HUES6 (cell line): ENCODE results near the gene SPRING1.

Source experiments
- H3K27ac ChIP-seq: 2 replicates; pipeline ENCODE4 v1.7.0; 2013; ENCODE audit warnings: low read depth, mild to moderate bottlenecking, low read length, inconsistent platforms
- H3K27me3 ChIP-seq: 2 replicates; pipeline ENCODE4 v1.6.1; 2013; ENCODE audit warnings: low read length; ENCODE audit not compliant: control insufficient read depth, insufficient read depth
- H3K36me3 ChIP-seq: 2 replicates; pipeline ENCODE4 v1.6.1; 2013; ENCODE audit warnings: low read length; ENCODE audit not compliant: control insufficient read depth, insufficient read depth
- H3K4me1 ChIP-seq: 2 replicates; pipeline ENCODE4 v1.6.1; 2013; ENCODE audit warnings: low read length; ENCODE audit not compliant: control insufficient read depth, insufficient read depth
- H3K4me3 ChIP-seq: 2 replicates; pipeline ENCODE4 v1.5.1; 2013; ENCODE audit warnings: low read depth, low read length
- H3K9ac ChIP-seq: one replicate; pipeline ENCODE4 v1.6.1; 2013; ENCODE audit warnings: mild to moderate bottlenecking, low read length
- H3K9me3 ChIP-seq: 2 replicates; pipeline ENCODE4 v1.6.1; 2013; ENCODE audit warnings: low read depth, low read length; ENCODE audit not compliant: control insufficient read depth, insufficient read depth

Gene SPRING1

DNA sequence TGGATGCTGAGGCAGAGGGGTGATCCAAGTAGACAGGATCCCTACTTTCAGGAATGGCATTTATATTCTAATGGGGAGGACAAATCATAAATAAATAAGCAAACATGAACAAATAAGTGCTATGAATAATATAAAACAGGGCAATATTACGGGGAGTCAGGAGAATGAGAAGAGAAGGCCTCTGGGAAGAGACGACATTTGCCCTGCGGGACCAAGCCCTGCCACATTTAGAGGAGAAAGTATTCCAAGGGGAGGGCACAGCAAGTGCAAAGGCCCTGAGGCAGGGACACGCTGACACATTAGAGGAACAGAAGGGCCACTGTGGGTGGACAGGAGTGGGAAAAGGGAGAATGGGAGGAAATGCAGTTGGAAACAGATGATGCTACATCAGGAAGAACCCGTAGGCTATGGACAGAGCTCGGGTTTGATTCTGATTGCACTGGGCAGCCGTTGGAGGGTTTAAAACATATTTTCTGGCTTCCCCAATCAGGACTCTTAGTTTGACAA is 1.6 kb upstream of the SPRING1 start:
- 0 out of 2 replicates have a peak overlapping the region, but pooled peaks have one; percentile 77 for H3K4me3 ChIP-seq
- no peak overlapping the region for H3K9ac ChIP-seq
- H3K27me3 ChIP-seq, result no peaks in the 10 kb centered on the region
- H3K4me1 ChIP-seq, result peaks cover 10% of the 10 kb centered on the region; the same call in 1 of the 2 replicates
- H3K27ac ChIP-seq, result no peak overlapping the region
- H3K9me3 ChIP-seq, result no peaks in the 10 kb centered on the region
- peaks cover 33% of the 10 kb centered on the region for H3K36me3 ChIP-seq

GRCh38 chr12:116736962-116737773 is 701 bp downstream of the SPRING1 start:
- Histone ChIP-seq H3K27me3 (no peaks in the 10 kb centered on the region), H3K4me1 (peaks cover 10% of the 10 kb centered on the region; the same call in 1 of the 2 replicates), H3K36me3 (peaks cover 31% of the 10 kb centered on the region), H3K4me3 (peak overlapping the region; percentile 77), H3K9me3 (no peaks in the 10 kb centered on the region), H3K27ac (no peak overlapping the region), H3K9ac (peak overlapping the region; percentile 90)

DNA sequence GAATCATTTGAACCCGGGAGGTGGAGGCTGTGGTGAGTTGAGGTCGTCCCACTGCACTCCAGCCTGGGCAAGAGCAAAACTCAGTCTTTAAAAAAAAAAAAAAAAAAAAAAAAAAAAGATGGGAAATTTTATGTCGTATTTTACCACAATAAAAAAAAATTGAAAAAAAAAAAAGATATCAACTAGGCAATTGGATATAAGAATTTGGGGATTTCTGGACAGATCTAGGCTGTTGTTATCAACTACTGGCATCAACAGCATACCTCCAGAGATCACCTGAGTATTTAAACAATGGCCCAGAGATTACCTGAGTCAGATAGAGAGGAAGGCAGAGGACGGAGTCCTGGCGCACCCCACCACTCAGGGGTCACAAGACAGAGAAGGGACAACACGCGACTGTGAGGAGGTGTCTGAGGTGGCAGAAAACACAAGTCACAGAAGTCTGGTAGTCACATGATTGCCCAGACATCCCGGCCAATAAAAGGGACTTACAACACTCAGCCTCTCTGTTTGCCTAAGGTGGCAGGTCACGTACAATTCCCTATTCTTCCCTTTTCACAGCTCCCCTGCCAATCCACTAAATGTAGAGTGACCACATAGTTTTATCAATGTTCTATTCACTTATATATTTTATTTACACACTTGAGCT is 1.8 kb downstream of the SPRING1 start:
- H3K9me3 ChIP-seq, result no peaks in the 10 kb centered on the region
- H3K9ac ChIP-seq, result no peak overlapping the region
- H3K4me3 ChIP-seq, result peak overlapping the region; percentile 77; the same call in 1 of the 2 replicates
- peaks cover 10% of the 10 kb centered on the region; the same call in 1 of the 2 replicates for H3K4me1 ChIP-seq
- H3K27me3 ChIP-seq, result no peaks in the 10 kb centered on the region
- peaks cover 26% of the 10 kb centered on the region for H3K36me3 ChIP-seq
- no peak overlapping the region for H3K27ac ChIP-seq

- peaks cover 18% of the 10 kb centered on the region for H3K36me3 ChIP-seq
- H3K9me3 ChIP-seq, result no peaks in the 10 kb centered on the region
- peaks cover 10% of the 10 kb centered on the region; the same call in 1 of the 2 replicates for H3K4me1 ChIP-seq
- H3K4me3 ChIP-seq, result no peak overlapping the region
- H3K27me3 ChIP-seq, result no peaks in the 10 kb centered on the region
- no peak overlapping the region for H3K9ac ChIP-seq
- no peak overlapping the region for H3K27ac ChIP-seq
Observed at GRCh38 chr12:116735084-116735483, 2.8 kb downstream of the SPRING1 start.

DNA sequence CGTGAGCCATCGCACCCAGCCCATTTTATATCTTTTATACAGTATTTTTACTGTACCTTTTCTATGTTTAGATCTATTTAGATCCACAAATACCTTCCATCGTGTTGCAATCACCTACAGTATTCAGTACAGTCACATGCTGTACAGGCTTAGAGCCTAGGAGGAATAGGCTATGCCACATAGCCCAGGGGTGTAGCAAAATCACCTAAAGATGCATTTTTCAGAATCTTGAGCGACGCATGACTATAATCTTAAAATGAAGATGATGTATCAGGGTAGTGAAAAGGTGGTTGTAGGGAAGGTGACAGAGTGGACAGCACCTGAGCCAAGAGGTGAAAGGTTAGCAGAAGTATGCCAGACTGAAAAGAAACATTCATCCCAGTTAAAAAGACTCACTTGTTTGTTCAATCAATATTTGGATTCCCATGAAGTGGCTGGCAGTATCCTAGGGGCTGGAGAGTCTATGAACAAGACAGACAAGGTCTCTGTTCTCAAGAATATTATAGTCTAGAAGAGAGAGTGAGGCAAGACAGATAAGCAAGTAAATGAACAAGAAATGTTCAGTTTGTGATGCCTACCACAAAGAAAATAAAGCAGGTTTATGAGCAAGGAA is 3.6 kb downstream of the SPRING1 start:
- peaks cover 18% of the 10 kb centered on the region for H3K36me3 ChIP-seq
- no peaks in the 10 kb centered on the region for H3K9me3 ChIP-seq
- no peak overlapping the region for H3K9ac ChIP-seq
- no peaks in the 10 kb centered on the region for H3K27me3 ChIP-seq
- H3K4me1 ChIP-seq, result peaks cover 10% of the 10 kb centered on the region; the same call in 1 of the 2 replicates
- H3K4me3 ChIP-seq, result no peak overlapping the region
- H3K27ac ChIP-seq, result no peak overlapping the region

DNA sequence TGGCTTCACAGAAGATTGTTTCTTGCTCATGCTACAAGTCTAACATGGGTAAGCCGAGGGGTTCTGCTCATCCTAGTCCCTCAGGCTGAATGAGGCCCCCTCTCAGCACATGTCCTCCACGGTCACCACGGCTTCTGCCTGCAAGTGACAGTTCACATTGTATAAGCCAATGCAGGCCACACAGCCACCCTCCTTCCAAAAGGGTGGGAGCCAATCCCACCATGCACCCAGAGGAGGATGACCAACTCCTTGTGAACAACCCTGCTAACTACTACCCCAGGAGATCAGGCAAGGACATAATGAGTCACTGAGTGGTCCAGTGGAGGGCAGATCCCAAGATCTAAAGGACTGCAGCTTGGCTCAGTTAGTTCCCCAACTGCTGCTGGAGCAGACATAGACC is 6.1 kb downstream of the SPRING1 start:
- no peak overlapping the region for H3K27ac ChIP-seq
- H3K4me1 ChIP-seq, result peaks cover 12% of the 10 kb centered on the region
- H3K27me3 ChIP-seq, result no peaks in the 10 kb centered on the region
- no peak overlapping the region for H3K4me3 ChIP-seq
- H3K9ac ChIP-seq, result no peak overlapping the region
- peaks cover 18% of the 10 kb centered on the region for H3K36me3 ChIP-seq
- no peaks in the 10 kb centered on the region for H3K9me3 ChIP-seq

GRCh38 chr12:116727891-116728290 is 10.0 kb downstream of the SPRING1 start:
- no peaks in the 10 kb centered on the region for H3K27me3 ChIP-seq
- H3K9me3 ChIP-seq, result no peaks in the 10 kb centered on the region
- H3K36me3 ChIP-seq, result peaks cover 5% of the 10 kb centered on the region; the same call in 1 of the 2 replicates
- no peak overlapping the region for H3K9ac ChIP-seq
- no peak overlapping the region for H3K4me3 ChIP-seq
- peaks cover 7% of the 10 kb centered on the region; the same call in 1 of the 2 replicates for H3K4me1 ChIP-seq
- no peak overlapping the region for H3K27ac ChIP-seq

DNA sequence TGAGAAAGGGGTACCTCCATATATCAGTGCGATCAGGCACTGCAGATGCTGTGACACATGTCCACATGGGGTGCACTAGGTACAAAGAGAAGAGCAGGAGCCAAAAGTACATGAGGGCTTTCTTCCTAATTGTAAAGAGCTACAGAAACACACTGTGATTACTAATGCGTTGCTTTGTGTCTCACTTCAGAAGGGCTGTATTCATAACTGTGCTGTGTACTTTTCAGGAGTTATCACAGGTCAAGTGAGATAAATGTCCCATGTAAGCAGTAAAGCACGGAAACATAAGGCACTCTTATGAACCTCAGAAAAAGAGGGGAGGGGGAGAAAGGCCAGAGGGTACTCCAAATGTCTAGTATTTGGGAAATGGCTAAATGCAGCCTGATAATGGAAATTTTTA is 10.6 kb downstream of the SPRING1 start:
- no peak overlapping the region for H3K27ac ChIP-seq
- H3K9ac ChIP-seq, result no peak overlapping the region

DNA sequence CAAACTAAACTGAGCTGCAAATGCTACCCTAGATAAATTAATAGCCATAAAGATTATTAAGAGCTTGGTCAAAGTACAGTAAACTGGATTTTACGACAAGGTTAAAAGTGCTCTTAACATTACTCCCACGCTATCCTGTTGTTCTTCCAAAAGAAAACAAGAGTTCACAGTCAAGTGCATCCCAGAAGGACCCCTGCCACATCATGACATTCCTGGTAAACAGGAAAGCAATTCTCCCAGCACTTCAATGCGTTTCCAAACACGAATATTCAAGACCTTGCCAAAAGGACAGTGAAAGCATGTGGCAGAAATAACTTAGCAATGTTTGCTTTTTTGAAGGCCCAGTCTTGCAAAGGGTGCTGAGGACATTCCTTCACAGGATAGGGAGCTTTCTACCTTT is 11.2 kb downstream of the SPRING1 start:
- H3K4me3 ChIP-seq, result no peak overlapping the region
- no peaks in the 10 kb centered on the region for H3K9me3 ChIP-seq
- H3K36me3 ChIP-seq, result peaks cover 13% of the 10 kb centered on the region; the same call in 1 of the 2 replicates
- no peak overlapping the region for H3K9ac ChIP-seq
- H3K27ac ChIP-seq, result no peak overlapping the region
- no peaks in the 10 kb centered on the region for H3K27me3 ChIP-seq
- peaks cover 7% of the 10 kb centered on the region; the same call in 1 of the 2 replicates for H3K4me1 ChIP-seq

More for the DNA sequence above, 10.6 kb downstream of the SPRING1 start:
- Histone ChIP-seq H3K9me3 (no peaks in the 10 kb centered on the region), H3K4me3 (no peak overlapping the region), H3K4me1 (peaks cover 7% of the 10 kb centered on the region; the same call in 1 of the 2 replicates), H3K36me3 (peaks cover 9% of the 10 kb centered on the region; the same call in 1 of the 2 replicates), H3K27me3 (no peaks in the 10 kb centered on the region)

GRCh38 chr12:116722245-116722644 is 15.6 kb downstream of the SPRING1 start:
- H3K27me3 ChIP-seq, result no peaks in the 10 kb centered on the region
- H3K9me3 ChIP-seq, result no peaks in the 10 kb centered on the region
- peaks cover 30% of the 10 kb centered on the region for H3K4me1 ChIP-seq
- no peak overlapping the region for H3K9ac ChIP-seq
- H3K4me3 ChIP-seq, result no peak overlapping the region
- no peak overlapping the region for H3K27ac ChIP-seq
- H3K36me3 ChIP-seq, result peaks cover 28% of the 10 kb centered on the region
